ENCODE measurements around the gene RAP1GAP.

The RAP1GAP gene

GRCh38 chr1:21628798-21629393 is 40.3 kb downstream of the RAP1GAP start:
- TF ChIP-seq CTCF (IDR thresholded peaks at IDR 0.05; ENCODE audit: low read depth, low read length), result no peak
- no peak for DNase-seq (ENCODE audit: extremely low read depth, low read depth)

DNA sequence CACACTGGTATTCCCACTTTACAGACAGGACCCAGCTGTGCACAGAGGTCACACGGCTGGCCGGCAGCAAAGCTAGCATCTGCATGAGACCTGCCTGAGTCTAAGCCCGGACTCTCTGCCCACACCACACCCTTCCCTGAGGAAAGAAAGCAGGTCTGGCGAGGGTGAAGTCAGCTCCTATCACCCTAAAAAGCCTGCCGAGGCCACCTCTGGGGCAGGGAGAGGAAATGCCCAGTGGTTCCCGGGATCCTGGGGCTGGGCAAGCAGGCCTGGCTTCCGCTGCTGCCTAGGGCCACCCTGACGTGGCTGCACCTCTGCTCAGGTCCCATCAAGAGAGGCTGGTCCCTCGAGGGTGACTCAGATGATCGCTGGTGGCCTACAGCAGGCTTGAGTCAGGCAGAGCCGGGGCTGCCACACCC is 42.2 kb downstream of the RAP1GAP start:
- TF ChIP-seq CTCF (IDR thresholded peaks at IDR 0.05; ENCODE audit: low read depth, low read length), result no peak

GRCh38 chr1:21625390-21626190 is 43.6 kb downstream of the RAP1GAP start:
- no peak for DNase-seq (ENCODE audit: extremely low read depth, low read depth)
- TF ChIP-seq CTCF (IDR thresholded peaks at IDR 0.05; ENCODE audit: low read depth, low read length), result no peak

More for the DNA sequence above, 42.2 kb downstream of the RAP1GAP start:
- DNase-seq (ENCODE audit: extremely low read depth, low read depth), result no peak

DNA sequence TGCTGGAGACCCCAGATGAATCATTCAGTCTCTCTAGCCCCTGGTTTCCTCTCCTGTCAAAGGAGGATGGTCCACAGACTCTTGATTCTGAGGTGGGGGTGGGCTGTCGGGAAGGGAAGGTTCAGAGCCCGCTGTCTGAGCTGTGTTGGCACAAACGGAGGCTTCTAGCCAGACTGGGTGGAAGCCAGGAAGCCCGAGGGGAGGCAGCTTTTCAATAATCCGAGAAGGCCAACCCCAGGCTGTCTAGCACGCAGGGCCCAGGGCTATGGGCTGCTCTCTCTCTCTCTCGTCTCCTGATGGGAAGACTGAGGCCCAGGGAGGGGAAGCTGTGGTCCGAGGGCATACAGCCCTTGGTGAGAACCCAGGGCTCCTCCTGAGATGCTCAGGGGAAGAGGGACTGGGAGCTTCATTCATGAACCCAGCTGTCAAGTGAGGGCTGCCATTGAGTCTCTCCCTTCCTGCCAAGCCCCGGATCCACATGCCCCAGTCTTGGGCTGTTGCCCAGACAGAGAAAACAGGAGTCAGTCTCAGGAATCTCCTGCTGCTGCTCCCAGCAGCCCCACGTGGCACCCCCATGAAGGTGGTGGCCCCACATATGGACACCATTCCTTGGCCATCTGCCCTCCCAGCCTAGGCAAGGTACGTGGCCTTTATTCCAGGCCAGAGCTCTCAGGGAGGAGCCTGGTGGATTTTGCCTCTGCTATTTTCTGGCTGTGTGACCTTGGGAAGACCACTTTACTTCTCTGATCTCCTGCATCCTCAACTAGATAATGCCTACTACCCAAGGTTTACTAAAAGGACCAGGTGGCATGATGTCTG is 44.4 kb downstream of the RAP1GAP start:
- TF ChIP-seq CTCF (IDR thresholded peaks at IDR 0.05; ENCODE audit: low read depth, low read length), result no peak
- DNase-seq (ENCODE audit: extremely low read depth, low read depth), result no peak

DNA sequence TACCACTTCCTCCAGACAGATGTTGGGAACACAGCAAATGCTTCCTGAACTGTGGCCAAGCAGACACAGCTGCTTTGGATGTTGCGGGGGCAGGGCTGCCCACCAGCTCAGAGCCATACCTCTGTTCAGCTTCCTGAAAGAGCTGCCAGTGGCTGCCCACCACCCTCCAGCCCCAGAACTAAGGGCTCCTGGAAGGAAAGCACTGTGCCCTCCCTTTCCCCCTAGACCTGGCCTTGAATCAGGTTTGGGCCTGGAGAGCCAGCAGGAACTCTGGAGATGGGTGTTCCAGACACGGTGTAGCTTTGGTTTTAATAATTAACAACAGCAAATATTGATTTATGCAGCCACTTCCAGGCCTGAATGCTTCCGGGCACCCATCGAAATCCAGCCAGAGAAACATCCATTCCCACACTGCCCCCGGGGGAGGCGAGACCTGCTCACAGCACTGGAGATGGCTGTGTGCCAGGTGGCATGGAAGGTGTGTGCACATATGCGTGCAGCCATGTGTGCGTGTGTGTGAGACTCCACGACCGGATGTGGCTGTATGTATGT is 45.7 kb downstream of the RAP1GAP start:
- no peak for DNase-seq (ENCODE audit: extremely low read depth, low read depth)
- TF ChIP-seq CTCF (IDR thresholded peaks at IDR 0.05; ENCODE audit: low read depth, low read length), result no peak

DNA sequence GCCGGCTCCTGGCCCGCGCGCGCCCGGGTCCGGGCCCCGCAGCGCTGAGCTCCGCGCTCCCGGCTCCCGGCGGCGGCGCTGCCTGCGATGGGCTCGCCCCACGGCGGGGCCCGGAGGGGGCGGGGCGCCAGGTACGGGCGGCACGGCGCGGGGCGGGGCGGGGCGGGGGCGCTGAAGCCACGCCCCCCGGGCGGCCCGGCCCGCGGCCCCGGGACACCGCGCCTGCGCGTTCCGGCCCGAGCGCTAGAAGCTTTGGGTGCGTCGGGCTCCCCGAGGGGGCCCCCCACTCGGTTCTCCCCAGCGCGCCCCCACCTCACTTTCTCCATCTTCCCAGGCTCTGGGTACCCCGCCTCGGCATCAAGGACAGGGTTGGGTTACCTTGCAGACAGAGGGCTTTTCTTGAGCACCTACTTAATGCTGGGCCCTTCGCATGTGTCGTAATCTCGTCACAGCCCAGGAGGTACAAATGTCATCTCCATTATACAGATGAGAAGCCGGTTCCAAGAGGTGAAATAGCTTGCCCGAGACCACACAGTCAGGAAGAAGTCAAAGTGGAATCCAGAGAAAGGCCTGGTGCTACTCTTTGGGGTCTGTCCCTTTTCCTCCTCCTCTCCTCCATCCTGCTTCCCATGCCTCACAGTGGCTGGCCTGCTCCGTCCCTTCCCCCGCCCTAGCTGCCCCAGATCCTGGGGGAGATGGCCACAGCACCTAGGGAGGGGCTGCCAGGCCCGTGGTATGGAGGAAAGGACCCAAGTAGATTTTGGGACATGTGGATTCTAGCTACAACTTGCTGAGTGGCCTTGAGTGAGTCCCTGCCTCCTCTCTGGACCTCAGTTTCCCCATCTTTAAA is 46.5 kb downstream of the RAP1GAP start:
- DNase-seq (ENCODE audit: extremely low read depth, low read depth), result no peak
- no peak for TF ChIP-seq CTCF (IDR thresholded peaks at IDR 0.05; ENCODE audit: low read depth, low read length)

Measured in AG09319 (cell line).